ENCODE results near the gene GPR153. TPM values are rescaled to one million over a fixed set of nuclear protein-coding genes. Genes with fewer than 3 reads are reported as not detected.

The GPR153 gene
- total and polyA plus RNA-seq, 2 of the 13 experiments (the other 11 are each of a cell fraction or from before 2014, with no cell fraction given), result 0.22 to 0.31 TPM

DNA sequence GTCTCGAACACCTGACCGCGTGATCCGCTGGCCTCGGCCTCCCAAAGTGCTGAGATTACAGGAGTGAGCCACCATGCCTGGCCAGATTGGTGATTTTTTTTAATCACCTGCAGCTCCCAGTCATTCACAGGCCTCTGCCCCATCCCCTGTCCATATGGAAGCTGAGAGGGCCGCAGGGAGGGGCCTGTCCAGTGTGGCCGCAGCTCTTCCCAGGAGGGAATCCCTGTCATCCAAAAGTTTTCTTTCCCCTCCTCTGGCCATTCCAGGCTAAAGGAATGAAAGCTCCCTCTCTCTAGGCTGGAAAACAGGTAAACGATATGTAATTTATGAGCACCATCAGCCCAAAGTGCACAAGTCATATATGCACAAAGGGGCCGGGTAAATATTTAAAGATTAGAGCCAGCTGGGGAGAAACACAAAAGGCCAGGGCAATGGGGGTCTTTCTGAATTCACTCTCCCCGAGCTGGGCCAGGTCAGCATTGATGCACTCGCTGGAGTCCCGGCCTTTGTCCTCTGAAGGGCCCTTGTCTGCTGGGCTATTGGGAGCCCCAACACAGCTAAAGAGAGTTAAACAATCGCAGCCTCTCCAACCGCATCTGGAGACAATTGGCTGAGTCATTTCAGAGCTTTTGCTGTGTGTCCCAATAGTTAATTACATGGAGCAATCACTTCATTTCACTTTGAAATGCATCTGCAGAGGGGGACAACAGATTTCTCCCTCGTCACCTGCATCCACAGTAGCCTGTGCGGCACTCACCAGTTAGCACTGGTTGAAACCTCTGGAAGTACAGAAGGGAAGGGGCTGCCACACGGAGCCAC lies 20.7 kb downstream of the GPR153 start (continued):
- 0 out of 2 replicates have a peak, but pooled peaks have one; percentile 22 for TF ChIP-seq UBTF (CRISPR knock-in tag; IDR thresholded peaks at IDR 0.05)
- peak; percentile 53; the same call in 1 of the 2 replicates for TF ChIP-seq HDAC2 (CRISPR knock-in tag; IDR thresholded peaks at IDR 0.05)
- TF ChIP-seq DPF2 (CRISPR knock-in tag; IDR thresholded peaks at IDR 0.05; ENCODE audit: borderline replicate concordance, low read depth), result peak; percentile 50; the same call in 1 of the 2 replicates
- 0 out of 2 replicates have a peak, but pooled peaks have one; percentile 26 for TF ChIP-seq ZNF205 (CRISPR knock-in tag; IDR thresholded peaks at IDR 0.05)
- TF ChIP-seq, protein P1, sequence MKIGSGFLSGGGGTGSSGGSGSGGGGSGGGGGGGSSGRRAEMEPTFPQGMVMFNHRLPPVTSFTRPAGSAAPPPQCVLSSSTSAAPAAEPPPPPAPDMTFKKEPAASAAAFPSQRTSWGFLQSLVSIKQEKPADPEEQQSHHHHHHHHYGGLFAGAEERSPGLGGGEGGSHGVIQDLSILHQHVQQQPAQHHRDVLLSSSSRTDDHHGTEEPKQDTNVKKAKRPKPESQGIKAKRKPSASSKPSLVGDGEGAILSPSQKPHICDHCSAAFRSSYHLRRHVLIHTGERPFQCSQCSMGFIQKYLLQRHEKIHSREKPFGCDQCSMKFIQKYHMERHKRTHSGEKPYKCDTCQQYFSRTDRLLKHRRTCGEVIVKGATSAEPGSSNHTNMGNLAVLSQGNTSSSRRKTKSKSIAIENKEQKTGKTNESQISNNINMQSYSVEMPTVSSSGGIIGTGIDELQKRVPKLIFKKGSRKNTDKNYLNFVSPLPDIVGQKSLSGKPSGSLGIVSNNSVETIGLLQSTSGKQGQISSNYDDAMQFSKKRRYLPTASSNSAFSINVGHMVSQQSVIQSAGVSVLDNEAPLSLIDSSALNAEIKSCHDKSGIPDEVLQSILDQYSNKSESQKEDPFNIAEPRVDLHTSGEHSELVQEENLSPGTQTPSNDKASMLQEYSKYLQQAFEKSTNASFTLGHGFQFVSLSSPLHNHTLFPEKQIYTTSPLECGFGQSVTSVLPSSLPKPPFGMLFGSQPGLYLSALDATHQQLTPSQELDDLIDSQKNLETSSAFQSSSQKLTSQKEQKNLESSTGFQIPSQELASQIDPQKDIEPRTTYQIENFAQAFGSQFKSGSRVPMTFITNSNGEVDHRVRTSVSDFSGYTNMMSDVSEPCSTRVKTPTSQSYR (CRISPR knock-in tag; IDR thresholded peaks at IDR 0.05; ENCODE audit: borderline replicate concordance), result peak; percentile 40; the same call in 1 of the 2 replicates
- TF ChIP-seq TARDBP (CRISPR knock-in tag; IDR thresholded peaks at IDR 0.05), result peak; percentile 34; the same call in 1 of the 2 replicates
- TF ChIP-seq NR2F6 (IDR thresholded peaks at IDR 0.05), result peak; percentile 56
- peak; percentile 41; the same call in 1 of the 2 replicates for TF ChIP-seq NR2F6 (CRISPR knock-in tag; IDR thresholded peaks at IDR 0.05)
- peak; percentile 45; the same call in 1 of the 2 replicates for TF ChIP-seq GATAD2A (CRISPR knock-in tag; IDR thresholded peaks at IDR 0.05)
- TF ChIP-seq, protein P2, sequence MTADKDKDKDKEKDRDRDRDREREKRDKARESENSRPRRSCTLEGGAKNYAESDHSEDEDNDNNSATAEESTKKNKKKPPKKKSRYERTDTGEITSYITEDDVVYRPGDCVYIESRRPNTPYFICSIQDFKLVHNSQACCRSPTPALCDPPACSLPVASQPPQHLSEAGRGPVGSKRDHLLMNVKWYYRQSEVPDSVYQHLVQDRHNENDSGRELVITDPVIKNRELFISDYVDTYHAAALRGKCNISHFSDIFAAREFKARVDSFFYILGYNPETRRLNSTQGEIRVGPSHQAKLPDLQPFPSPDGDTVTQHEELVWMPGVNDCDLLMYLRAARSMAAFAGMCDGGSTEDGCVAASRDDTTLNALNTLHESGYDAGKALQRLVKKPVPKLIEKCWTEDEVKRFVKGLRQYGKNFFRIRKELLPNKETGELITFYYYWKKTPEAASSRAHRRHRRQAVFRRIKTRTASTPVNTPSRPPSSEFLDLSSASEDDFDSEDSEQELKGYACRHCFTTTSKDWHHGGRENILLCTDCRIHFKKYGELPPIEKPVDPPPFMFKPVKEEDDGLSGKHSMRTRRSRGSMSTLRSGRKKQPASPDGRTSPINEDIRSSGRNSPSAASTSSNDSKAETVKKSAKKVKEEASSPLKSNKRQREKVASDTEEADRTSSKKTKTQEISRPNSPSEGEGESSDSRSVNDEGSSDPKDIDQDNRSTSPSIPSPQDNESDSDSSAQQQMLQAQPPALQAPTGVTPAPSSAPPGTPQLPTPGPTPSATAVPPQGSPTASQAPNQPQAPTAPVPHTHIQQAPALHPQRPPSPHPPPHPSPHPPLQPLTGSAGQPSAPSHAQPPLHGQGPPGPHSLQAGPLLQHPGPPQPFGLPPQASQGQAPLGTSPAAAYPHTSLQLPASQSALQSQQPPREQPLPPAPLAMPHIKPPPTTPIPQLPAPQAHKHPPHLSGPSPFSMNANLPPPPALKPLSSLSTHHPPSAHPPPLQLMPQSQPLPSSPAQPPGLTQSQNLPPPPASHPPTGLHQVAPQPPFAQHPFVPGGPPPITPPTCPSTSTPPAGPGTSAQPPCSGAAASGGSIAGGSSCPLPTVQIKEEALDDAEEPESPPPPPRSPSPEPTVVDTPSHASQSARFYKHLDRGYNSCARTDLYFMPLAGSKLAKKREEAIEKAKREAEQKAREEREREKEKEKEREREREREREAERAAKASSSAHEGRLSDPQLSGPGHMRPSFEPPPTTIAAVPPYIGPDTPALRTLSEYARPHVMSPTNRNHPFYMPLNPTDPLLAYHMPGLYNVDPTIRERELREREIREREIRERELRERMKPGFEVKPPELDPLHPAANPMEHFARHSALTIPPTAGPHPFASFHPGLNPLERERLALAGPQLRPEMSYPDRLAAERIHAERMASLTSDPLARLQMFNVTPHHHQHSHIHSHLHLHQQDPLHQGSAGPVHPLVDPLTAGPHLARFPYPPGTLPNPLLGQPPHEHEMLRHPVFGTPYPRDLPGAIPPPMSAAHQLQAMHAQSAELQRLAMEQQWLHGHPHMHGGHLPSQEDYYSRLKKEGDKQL (CRISPR knock-in tag; IDR thresholded peaks at IDR 0.05; ENCODE audit: low read depth), result peak; percentile 65; the same call in 1 of the 2 replicates
- peak in 1 of 2 experiments; percentile 57; a peak in 2 of 4 replicates for TF ChIP-seq EP300 (IDR thresholded peaks at IDR 0.05; ENCODE audit: low read depth in 2 of 2, low read length in 2 of 2)
- TF ChIP-seq EP300 (CRISPR knock-in tag; IDR thresholded peaks at IDR 0.05; ENCODE audit: borderline replicate concordance), result no peak
- TF ChIP-seq ARID4A (CRISPR knock-in tag; IDR thresholded peaks at IDR 0.05; ENCODE audit: borderline replicate concordance), result peak; percentile 33; the same call in 1 of the 2 replicates

Data from HepG2 (cell line).